ENCODE measurements around the gene ARSD. TPM values are rescaled to one million over a fixed set of nuclear protein-coding genes. Genes with fewer than 3 reads are reported as not detected.

ARSD gene
- polyA plus RNA-seq, 1 of the 3 experiments (the other 2 are of a cell fraction): 19.8 TPM

DNA sequence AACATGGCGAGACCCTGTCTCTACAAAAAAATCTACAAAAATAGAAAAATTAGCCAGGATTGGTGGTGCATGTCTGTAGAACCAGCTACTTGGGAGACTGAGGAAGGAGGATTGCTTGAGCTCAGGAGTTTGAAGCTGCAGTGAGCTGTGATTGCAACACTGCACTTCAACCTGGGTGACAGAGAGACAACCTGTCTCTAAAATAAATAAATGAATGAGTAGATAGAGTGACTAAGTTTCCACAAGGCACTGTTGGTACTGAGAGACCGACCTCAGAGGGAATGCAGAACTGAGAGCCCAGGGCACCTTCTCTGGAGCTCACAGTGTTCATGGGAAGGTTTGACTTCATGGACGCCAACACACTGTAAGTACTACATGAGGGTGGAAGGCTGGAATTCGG is 26.7 kb upstream of the ARSD start:
- no peak overlapping the region for H2AFZ ChIP-seq (ENCODE audit: low read depth)
- no peaks in the 10 kb centered on the region for H4K20me1 ChIP-seq (ENCODE audit: insufficient read depth)
- ChIA-PET POLR2A (no interaction called here), CTCF (no interaction called here)
- no peaks in the 10 kb centered on the region for H3K36me3 ChIP-seq (replicated peaks in 1 of 2; ENCODE audit: control insufficient read depth in 1 of 2, insufficient read depth in 2 of 2, low read length in 1 of 2)
- H3K4me2 ChIP-seq: no peak overlapping the region
- H3F3A ChIP-seq (replicated peaks; ENCODE audit: insufficient read depth): no peaks in the 10 kb centered on the region
- WGBS (ENCODE audit: low lambda C conversion rate): 42% methylated on average over 4 of the region's 4 CpGs
- TF ChIP-seq ZBTB33 (IDR thresholded peaks at IDR 0.05; ENCODE audit: borderline replicate concordance, low read depth) (no peak), FOSL2 (IDR thresholded peaks at IDR 0.05; ENCODE audit: borderline replicate concordance, low read depth) (no peak), EZH2phosphoT487 (IDR thresholded peaks at IDR 0.05; ENCODE audit: borderline replicate concordance, low read depth) (no peak), ELF1 (IDR thresholded peaks at IDR 0.05) (no peak), USF2 (IDR thresholded peaks at IDR 0.05; ENCODE audit: borderline replicate concordance, low read depth, low read length) (no peak), MXI1 (IDR thresholded peaks at IDR 0.05; ENCODE audit: low read depth, low read length) (no peak), SIN3A (IDR thresholded peaks at IDR 0.05; ENCODE audit: borderline replicate concordance, low read depth, low read length) (no peak), TEAD4 (IDR thresholded peaks at IDR 0.05; ENCODE audit: borderline replicate concordance, insufficient read depth) (no peak), FOXM1 (IDR thresholded peaks at IDR 0.05; ENCODE audit: low read depth) (no peak), RXRA (IDR thresholded peaks at IDR 0.05; ENCODE audit: borderline replicate concordance, low read depth) (no peak), FOXJ3 (CRISPR knock-in tag; IDR thresholded peaks at IDR 0.05) (no peak), EP300 (IDR thresholded peaks at IDR 0.05; ENCODE audit: borderline replicate concordance in 1 of 2, low read depth in 1 of 2, low read length in 1 of 2) (no peak), RAD21 (IDR thresholded peaks at IDR 0.05; ENCODE audit: low read length) (no peak)
- TF ChIP-seq, protein P1, sequence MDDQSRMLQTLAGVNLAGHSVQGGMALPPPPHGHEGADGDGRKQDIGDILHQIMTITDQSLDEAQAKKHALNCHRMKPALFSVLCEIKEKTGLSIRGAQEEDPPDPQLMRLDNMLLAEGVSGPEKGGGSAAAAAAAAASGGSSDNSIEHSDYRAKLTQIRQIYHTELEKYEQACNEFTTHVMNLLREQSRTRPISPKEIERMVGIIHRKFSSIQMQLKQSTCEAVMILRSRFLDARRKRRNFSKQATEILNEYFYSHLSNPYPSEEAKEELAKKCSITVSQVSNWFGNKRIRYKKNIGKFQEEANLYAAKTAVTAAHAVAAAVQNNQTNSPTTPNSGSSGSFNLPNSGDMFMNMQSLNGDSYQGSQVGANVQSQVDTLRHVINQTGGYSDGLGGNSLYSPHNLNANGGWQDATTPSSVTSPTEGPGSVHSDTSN (IDR thresholded peaks at IDR 0.05): no peak
- no peak for DNase-seq
- no peak overlapping the region for H3K27ac ChIP-seq (ENCODE audit: low read depth in 2 of 2, low read length in 1 of 2)
- H3K9ac ChIP-seq: no peak overlapping the region
- H3K9me2 ChIP-seq: no peaks in the 10 kb centered on the region
- no peak overlapping the region for H3K4me3 ChIP-seq (ENCODE audit: low read depth in 2 of 2, low read length in 1 of 2)
- no peaks in the 10 kb centered on the region for H3K79me2 ChIP-seq (ENCODE audit: insufficient read depth)
- H3K27me3 ChIP-seq (ENCODE audit: insufficient read depth): no peaks in the 10 kb centered on the region; the same call in 1 of the 2 replicates
- H3K4me1 ChIP-seq (ENCODE audit: control insufficient read depth in 1 of 2, insufficient read depth in 2 of 2, low read depth in 1 of 2, low read length in 1 of 2): no peaks in the 10 kb centered on the region
- no peaks in the 10 kb centered on the region for H3K9me3 ChIP-seq

GRCh38 chrX:2955281-2955680 is 26.1 kb upstream of the ARSD start:
- Histone ChIP-seq H3K4me2 (no peak overlapping the region), H4K20me1 (ENCODE audit: insufficient read depth) (no peaks in the 10 kb centered on the region), H3K9ac (no peak overlapping the region), H3K4me3 (ENCODE audit: low read depth in 2 of 2, low read length in 1 of 2) (no peak overlapping the region), H3F3A (replicated peaks; ENCODE audit: insufficient read depth) (no peaks in the 10 kb centered on the region), H3K9me3 (no peaks in the 10 kb centered on the region), H3K79me2 (ENCODE audit: insufficient read depth) (no peaks in the 10 kb centered on the region), H3K9me2 (no peaks in the 10 kb centered on the region), H3K27me3 (ENCODE audit: insufficient read depth) (no peaks in the 10 kb centered on the region; the same call in 1 of the 2 replicates), H3K4me1 (ENCODE audit: control insufficient read depth in 1 of 2, insufficient read depth in 2 of 2, low read depth in 1 of 2, low read length in 1 of 2) (no peaks in the 10 kb centered on the region), H2AFZ (ENCODE audit: low read depth) (no peak overlapping the region), H3K36me3 (replicated peaks in 1 of 2; ENCODE audit: control insufficient read depth in 1 of 2, insufficient read depth in 2 of 2, low read length in 1 of 2) (no peaks in the 10 kb centered on the region), H3K27ac (ENCODE audit: low read depth in 2 of 2, low read length in 1 of 2) (no peak overlapping the region)
- CTCF ChIA-PET: interaction anchor here (0.8 kb wide), 1 partner anchor 14 kb away, joined by 3 read pairs; no protein-coding TSS in a partner anchor
- 44% methylated on average over 10 of the region's 10 CpGs for whole genome bisulfite sequencing (ENCODE audit: low lambda C conversion rate)
- POLR2A ChIA-PET: no interaction called here
- DNase-seq: no peak
- TF ChIP-seq RCOR1 (IDR thresholded peaks at IDR 0.05; ENCODE audit: low read length) (no peak), SMC3 (IDR thresholded peaks at IDR 0.05; ENCODE audit: low read depth, low read length) (no peak), RAD21 (IDR thresholded peaks at IDR 0.05; ENCODE audit: low read length) (no peak), USF2 (IDR thresholded peaks at IDR 0.05; ENCODE audit: borderline replicate concordance, low read depth, low read length) (no peak), GATA2 (CRISPR knock-in tag; IDR thresholded peaks at IDR 0.05) (no peak), REST (IDR thresholded peaks at IDR 0.05; ENCODE audit: low read depth, low read length) (no peak)
- TF ChIP-seq, protein P1 (IDR thresholded peaks at IDR 0.05): no peak

All from SK-N-SH (cell line).